GM20000 (cell line): ENCODE measurements around the gene AKAP9.
A peak's percentile ranks its signal among the peaks of the same experiment; 100 is the strongest.

Source experiments
- DNase-seq: peaks from one replicate; pipeline ENCODE4 v3.0.0; 2012; ENCODE audit warnings: low spot score
- TF ChIP-seq, protein P1 (sequence below): IDR thresholded peaks from 2 replicates; pipeline ENCODE4 v1.5.1; 2012; ENCODE audit warnings: mild to moderate bottlenecking, control low read depth; ENCODE audit errors: extremely low read depth, missing control alignments

The AKAP9 gene

DNA sequence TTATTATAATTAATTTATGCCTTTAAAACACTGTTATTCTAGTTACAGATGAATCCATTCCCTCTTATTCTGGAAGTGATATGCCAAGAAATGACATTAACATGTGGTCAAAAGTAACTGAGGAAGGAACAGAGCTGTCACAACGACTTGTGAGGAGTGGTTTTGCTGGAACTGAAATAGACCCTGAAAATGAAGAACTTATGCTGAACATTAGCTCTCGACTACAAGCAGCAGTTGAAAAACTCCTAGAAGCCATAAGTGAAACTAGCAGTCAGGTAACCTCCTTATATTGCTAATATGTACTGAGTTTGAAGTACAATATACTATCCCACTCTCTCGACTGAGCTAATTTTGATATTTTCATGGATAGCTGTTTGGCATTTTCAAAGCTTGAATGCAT is 112.0 kb downstream of the AKAP9 start:
- TF ChIP-seq, protein P1, sequence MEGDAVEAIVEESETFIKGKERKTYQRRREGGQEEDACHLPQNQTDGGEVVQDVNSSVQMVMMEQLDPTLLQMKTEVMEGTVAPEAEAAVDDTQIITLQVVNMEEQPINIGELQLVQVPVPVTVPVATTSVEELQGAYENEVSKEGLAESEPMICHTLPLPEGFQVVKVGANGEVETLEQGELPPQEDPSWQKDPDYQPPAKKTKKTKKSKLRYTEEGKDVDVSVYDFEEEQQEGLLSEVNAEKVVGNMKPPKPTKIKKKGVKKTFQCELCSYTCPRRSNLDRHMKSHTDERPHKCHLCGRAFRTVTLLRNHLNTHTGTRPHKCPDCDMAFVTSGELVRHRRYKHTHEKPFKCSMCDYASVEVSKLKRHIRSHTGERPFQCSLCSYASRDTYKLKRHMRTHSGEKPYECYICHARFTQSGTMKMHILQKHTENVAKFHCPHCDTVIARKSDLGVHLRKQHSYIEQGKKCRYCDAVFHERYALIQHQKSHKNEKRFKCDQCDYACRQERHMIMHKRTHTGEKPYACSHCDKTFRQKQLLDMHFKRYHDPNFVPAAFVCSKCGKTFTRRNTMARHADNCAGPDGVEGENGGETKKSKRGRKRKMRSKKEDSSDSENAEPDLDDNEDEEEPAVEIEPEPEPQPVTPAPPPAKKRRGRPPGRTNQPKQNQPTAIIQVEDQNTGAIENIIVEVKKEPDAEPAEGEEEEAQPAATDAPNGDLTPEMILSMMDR: no peak
- no peak for DNase-seq

DNA sequence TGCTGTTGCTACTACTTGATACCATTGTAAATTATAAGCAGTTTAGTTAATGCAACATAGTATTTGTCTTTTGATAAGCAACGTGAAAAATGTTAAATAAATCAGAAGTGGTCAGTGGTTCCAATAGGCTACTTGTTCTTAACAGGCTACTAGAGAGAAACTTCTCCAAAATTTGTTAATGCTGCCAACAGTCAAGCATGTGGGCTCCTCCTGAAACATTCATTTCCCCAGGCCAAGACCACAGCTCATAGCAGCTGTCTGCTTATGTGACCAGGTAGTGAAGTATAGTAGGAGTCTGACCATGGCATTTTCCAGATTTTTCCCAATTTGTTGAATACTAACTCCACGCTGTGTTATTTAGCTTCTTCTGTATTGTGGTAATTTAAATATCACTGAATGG is 112.7 kb downstream of the AKAP9 start:
- TF ChIP-seq, protein P1: no peak
- no peak for DNase-seq

DNA sequence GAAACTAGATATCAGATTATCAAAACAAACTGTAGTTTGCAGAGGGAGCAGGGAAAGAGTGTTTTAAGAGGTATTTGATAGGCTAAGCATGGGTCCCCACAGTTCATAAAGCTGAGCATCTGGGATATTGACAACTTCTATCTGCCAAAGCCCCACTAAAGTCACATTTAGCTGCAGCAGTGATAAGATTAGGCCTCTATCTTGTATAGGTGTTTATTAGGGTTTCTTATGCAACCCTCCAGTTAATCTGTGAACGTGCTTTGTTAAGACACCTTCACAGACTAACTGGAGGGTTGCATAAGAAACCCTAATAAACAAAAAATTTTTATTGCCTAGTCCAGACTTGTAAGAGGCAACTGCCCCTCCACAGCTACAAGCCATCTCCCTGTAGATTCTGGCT is 115.6 kb downstream of the AKAP9 start:
- no peak for DNase-seq
- TF ChIP-seq, protein P1: no peak

DNA sequence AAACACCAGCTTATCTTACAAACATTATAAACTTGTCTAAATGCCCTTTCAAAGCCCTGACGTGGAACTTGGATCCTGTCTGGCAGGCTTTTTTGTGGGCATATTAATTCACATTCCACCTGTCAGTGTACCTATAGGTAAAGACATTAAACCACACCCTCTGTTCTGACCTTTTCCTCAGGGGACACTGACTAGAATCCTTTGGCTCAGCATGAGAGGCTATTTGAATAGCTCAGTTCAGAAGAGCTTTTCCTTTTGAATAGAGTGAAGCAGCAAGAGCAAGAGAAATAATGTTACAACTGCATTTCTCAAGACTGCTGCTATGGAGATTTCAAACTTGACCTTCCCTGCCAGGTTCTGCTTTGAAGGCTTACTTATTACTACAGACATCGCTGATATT is 116.7 kb downstream of the AKAP9 start:
- TF ChIP-seq, protein P1: no peak
- no peak for DNase-seq

DNA sequence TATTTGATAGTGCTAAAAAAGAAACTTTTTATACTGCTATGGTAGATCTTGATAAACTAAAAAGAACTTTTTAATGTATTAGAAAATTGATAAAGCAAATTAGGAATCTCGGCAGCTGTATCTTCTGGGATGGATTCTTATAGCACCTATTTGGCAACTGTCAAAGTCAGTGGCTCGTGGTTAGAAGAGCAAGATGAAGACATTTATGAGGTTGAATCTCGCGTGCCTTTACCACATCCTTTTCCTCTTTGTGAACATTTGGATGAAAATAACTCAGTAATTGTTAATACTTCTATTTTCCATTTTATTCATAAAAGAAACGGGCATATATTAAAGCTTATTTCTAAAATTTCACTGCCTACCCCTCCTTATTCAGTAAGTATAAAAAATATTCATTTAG is 117.4 kb downstream of the AKAP9 start:
- DNase-seq: peak; percentile 8
- TF ChIP-seq, protein P1: no peak

DNA sequence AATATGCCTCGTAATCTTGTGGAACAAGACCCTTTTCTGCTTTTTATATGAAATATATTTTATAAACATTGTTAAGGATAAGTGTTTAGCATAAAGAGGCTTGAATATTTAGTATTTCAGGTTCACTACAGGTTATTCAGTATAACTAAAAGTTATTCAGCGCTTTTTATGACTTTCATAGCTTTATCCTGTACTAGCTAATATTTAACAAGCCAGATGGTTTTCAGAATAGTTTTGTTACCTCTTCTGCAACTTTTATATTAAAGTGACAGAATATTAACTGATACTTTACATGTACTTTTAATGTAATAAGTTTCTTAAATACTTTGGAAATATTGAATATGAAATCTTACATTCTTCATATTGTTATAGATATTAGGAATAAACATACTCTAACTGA is 118.2 kb downstream of the AKAP9 start:
- TF ChIP-seq, protein P1: no peak
- no peak for DNase-seq

DNA sequence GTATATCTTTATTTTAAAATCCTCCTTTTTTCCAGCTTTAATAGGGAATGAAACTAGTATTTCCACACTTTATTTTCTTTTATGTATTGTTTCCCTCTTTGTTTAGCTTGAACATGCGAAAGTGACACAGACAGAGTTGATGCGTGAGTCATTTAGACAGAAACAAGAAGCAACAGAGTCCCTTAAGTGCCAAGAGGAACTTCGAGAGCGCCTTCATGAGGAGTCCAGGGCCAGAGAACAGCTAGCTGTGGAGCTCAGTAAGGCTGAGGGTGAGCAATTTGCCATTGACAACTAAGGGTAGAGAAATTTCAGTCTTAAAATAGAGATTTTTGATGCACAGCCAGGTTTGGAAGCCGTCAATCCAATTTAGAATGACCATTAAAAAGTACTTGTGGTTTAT is 120.5 kb downstream of the AKAP9 start:
- TF ChIP-seq, protein P1: no peak
- DNase-seq: no peak

DNA sequence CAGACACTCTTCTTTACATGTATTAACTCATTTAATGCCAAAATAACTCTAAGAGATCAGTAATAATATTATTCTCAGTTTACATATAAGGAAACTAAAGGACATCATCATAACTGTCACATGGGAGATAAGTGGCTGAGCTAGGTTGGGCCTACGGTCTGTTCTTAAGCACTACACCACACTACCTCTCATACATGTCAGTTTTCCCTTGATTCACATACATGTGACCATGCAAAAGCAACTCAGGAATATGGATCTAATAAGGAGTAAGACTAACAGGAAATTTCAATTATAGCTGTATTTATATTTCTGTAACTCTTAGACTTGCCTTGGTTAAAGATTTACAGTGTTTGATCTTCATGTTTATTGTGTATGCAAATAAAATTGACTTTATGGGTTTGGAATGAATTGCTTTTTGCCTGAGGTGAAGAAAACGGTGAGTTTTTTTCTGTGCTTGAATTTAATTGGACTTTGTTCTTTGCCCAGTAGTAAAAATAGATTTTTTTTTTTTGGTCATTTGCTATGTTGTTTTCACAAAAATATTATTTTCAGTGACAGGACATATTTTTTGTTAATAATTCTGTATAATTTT is 123.9 kb downstream of the AKAP9 start:
- TF ChIP-seq, protein P1: no peak
- no peak for DNase-seq
